ENCODE measurements around the gene GNAS. TPM values are rescaled to one million over a fixed set of nuclear protein-coding genes. Genes with fewer than 3 reads are reported as not detected.

The GNAS gene
- total and polyA plus RNA-seq, 9 of the 15 experiments (the other 6 are each of a cell fraction or from before 2014, with no cell fraction given), result 128 to 648 (median 266) TPM

DNA sequence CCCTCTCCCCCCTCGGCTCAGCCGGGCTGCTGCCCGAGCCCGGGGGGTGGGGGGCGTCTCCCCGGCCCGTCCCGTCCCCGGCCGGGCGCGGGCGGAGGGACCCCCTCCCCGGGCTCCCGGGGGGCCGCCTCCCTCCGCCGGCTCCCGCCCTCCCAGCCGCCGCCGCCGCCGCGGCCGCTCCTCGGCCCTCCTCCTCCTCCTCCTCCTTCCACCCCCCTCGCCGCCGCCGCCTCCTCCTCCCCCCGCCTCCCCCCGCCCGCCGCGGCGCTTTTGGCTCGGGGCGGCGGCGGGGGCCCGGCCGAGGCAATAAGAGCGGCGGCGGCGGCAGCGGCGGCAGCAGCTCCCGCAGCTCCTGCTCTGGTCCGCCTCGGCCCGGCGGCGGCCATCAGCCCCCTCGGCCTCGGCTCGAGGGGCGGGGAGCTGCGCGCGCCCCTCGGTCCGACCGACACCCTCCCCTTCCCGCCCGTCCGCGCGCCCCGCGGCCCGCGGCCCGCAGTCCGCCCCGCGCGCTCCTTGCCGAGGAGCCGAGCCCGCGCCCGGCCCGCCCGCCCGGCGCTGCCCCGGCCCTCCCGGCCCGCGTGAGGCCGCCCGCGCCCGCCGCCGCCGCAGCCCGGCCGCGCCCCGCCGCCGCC is 38.7 kb downstream of the GNAS start (continued):
- TF ChIP-seq, protein P1, sequence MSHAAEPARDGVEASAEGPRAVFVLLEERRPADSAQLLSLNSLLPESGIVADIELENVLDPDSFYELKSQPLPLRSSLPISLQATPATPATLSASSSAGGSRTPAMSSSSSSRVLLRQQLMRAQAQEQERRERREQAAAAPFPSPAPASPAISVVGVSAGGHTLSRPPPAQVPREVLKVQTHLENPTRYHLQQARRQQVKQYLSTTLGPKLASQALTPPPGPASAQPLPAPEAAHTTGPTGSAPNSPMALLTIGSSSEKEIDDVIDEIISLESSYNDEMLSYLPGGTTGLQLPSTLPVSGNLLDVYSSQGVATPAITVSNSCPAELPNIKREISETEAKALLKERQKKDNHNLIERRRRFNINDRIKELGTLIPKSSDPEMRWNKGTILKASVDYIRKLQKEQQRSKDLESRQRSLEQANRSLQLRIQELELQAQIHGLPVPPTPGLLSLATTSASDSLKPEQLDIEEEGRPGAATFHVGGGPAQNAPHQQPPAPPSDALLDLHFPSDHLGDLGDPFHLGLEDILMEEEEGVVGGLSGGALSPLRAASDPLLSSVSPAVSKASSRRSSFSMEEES (CRISPR knock-in tag; IDR thresholded peaks at IDR 0.05), result no peak
- no peak for TF ChIP-seq ATF1 (CRISPR knock-in tag; IDR thresholded peaks at IDR 0.05)
- TF ChIP-seq ATF1 (tag; IDR thresholded peaks at IDR 0.05), result 0 out of 2 replicates have a peak, but pooled peaks have one; percentile 2
- peak; percentile 68 for TF ChIP-seq TBP (optimal IDR thresholded peaks at IDR 0.05; ENCODE audit: low read depth, low read length)
- TF ChIP-seq FOXK2 (conservative IDR thresholded peaks at IDR 0.05 in 1 of 2, IDR thresholded peaks at IDR 0.05 in 1 of 2; ENCODE audit: low read depth in 2 of 2), result no peak
- TF ChIP-seq PHF8 (IDR thresholded peaks at IDR 0.05; ENCODE audit: borderline replicate concordance, low read length), result peak; percentile 48; the same call in 1 of the 2 replicates
- TF ChIP-seq, protein P2, sequence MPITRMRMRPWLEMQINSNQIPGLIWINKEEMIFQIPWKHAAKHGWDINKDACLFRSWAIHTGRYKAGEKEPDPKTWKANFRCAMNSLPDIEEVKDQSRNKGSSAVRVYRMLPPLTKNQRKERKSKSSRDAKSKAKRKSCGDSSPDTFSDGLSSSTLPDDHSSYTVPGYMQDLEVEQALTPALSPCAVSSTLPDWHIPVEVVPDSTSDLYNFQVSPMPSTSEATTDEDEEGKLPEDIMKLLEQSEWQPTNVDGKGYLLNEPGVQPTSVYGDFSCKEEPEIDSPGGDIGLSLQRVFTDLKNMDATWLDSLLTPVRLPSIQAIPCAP (CRISPR knock-in tag; IDR thresholded peaks at IDR 0.05; ENCODE audit: borderline replicate concordance), result no peak
- TF ChIP-seq SRSF1 (IDR thresholded peaks at IDR 0.05; ENCODE audit: low read depth, low read length), result no peak
- no peak for TF ChIP-seq ZFP36 (IDR thresholded peaks at IDR 0.05; ENCODE audit: low read depth, low read length, partially characterized antibody)
- TF ChIP-seq, protein P3, sequence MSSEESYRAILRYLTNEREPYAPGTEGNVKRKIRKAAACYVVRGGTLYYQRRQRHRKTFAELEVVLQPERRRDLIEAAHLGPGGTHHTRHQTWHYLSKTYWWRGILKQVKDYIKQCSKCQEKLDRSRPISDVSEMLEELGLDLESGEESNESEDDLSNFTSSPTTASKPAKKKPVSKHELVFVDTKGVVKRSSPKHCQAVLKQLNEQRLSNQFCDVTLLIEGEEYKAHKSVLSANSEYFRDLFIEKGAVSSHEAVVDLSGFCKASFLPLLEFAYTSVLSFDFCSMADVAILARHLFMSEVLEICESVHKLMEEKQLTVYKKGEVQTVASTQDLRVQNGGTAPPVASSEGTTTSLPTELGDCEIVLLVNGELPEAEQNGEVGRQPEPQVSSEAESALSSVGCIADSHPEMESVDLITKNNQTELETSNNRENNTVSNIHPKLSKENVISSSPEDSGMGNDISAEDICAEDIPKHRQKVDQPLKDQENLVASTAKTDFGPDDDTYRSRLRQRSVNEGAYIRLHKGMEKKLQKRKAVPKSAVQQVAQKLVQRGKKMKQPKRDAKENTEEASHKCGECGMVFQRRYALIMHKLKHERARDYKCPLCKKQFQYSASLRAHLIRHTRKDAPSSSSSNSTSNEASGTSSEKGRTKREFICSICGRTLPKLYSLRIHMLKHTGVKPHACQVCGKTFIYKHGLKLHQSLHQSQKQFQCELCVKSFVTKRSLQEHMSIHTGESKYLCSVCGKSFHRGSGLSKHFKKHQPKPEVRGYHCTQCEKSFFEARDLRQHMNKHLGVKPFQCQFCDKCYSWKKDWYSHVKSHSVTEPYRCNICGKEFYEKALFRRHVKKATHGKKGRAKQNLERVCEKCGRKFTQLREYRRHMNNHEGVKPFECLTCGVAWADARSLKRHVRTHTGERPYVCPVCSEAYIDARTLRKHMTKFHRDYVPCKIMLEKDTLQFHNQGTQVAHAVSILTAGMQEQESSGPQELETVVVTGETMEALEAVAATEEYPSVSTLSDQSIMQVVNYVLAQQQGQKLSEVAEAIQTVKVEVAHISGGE (CRISPR knock-in tag; IDR thresholded peaks at IDR 0.05), result no peak
- peak; percentile 86 for TF ChIP-seq POLR2G (IDR thresholded peaks at IDR 0.05; ENCODE audit: low read depth, low read length)
- TF ChIP-seq, protein P4, sequence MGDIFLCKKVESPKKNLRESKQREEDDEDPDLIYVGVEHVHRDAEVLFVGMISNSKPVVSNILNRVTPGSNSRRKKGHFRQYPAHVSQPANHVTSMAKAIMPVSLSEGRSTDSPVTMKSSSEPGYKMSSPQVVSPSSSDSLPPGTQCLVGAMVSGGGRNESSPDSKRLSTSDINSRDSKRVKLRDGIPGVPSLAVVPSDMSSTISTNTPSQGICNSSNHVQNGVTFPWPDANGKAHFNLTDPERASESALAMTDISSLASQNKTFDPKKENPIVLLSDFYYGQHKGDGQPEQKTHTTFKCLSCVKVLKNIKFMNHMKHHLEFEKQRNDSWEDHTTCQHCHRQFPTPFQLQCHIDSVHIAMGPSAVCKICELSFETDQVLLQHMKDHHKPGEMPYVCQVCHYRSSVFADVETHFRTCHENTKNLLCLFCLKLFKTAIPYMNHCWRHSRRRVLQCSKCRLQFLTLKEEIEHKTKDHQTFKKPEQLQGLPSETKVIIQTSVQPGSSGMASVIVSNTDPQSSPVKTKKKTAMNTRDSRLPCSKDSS (IDR thresholded peaks at IDR 0.05; ENCODE audit: low read depth, partially characterized antibody), result no peak
- TF ChIP-seq, protein P5, sequence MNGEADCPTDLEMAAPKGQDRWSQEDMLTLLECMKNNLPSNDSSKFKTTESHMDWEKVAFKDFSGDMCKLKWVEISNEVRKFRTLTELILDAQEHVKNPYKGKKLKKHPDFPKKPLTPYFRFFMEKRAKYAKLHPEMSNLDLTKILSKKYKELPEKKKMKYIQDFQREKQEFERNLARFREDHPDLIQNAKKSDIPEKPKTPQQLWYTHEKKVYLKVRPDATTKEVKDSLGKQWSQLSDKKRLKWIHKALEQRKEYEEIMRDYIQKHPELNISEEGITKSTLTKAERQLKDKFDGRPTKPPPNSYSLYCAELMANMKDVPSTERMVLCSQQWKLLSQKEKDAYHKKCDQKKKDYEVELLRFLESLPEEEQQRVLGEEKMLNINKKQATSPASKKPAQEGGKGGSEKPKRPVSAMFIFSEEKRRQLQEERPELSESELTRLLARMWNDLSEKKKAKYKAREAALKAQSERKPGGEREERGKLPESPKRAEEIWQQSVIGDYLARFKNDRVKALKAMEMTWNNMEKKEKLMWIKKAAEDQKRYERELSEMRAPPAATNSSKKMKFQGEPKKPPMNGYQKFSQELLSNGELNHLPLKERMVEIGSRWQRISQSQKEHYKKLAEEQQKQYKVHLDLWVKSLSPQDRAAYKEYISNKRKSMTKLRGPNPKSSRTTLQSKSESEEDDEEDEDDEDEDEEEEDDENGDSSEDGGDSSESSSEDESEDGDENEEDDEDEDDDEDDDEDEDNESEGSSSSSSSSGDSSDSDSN (IDR thresholded peaks at IDR 0.05; ENCODE audit: borderline replicate concordance in 1 of 2, low read depth in 2 of 2, low read length in 2 of 2), result 0 out of 4 replicates have a peak, but pooled peaks have one; percentile 3 to 31
- TF ChIP-seq FUS (optimal IDR thresholded peaks at IDR 0.05; ENCODE audit: low read depth, low read length), result no peak
- no peak for TF ChIP-seq FOXJ2 (tag; IDR thresholded peaks at IDR 0.05)
- peak; percentile 57; the same call in 1 of the 2 replicates for TF ChIP-seq RBFOX2 (IDR thresholded peaks at IDR 0.05; ENCODE audit: low read depth, low read length)
